Panc1 (cell line): ENCODE data around the gene ANKRD65. TPM values are rescaled to one million over a fixed set of nuclear protein-coding genes. Genes with fewer than 3 reads are reported as not detected.

Source experiments
- ATAC-seq: fragments of 200-7000 bp; cut with Tn5 transposase; 2 replicates; pipeline ENCODE4 v1.9.1; 2020; ENCODE audit warnings: mild to moderate bottlenecking, moderate library complexity
- BruUV-seq: library from RNA; stranded (reverse); fragments of 400-500 nt; replicated peaks from 2 replicates; lab custom pipeline; 2021; lab: Mats Ljungman, UMichigan
- CTCF ChIA-PET: fragments of 300-600 bp; sonication (Branson Sonifier 250); formaldehyde crosslinking; loops from one replicate; lab custom pipeline; 2022; ENCODE audit warnings: antibody characterized with exemption; lab: Charles Lee
- POLR2A ChIA-PET: fragments of 300-600 bp; sonication (Branson Sonifier 250); formaldehyde crosslinking; loops from one replicate; lab custom pipeline; 2022; ENCODE audit warnings: antibody characterized with exemption; lab: Charles Lee
- DNase-seq: peaks from one replicate; pipeline ENCODE4 v3.0.0-alpha.2; 2010; ENCODE audit warnings: low read depth, low spot score
- H3K27ac ChIP-seq: 2 replicates; pipeline ENCODE4 v1.5.1; 2011; ENCODE audit warnings: mild to moderate bottlenecking, low read length, inconsistent platforms
- H3K27me3 ChIP-seq: fragments of 200-500 bp; sonication (Bioruptor generic); 2 replicates; pipeline ENCODE4 v1.6.0; 2014; ENCODE audit warnings: low read length, inconsistent platforms; ENCODE audit not compliant: control insufficient read depth, insufficient read depth
- H3K36me3 ChIP-seq: fragments of 200-500 bp; sonication (Bioruptor generic); 2 replicates; pipeline ENCODE4 v1.5.1; 2014; ENCODE audit warnings: inconsistent platforms, mild to moderate bottlenecking, low read length, moderate library complexity; ENCODE audit not compliant: control insufficient read depth, insufficient read depth
- H3K4me1 ChIP-seq: 2 replicates; pipeline ENCODE4 v1.5.1; 2011; ENCODE audit warnings: inconsistent platforms, mild to moderate bottlenecking, low read length, moderate library complexity; ENCODE audit not compliant: control insufficient read depth, insufficient read depth
- H3K4me3 ChIP-seq, 2 experiments: 2 replicates each; pipeline ENCODE4 v1.5.1; 2011 to 2012; ENCODE audit warnings: low read depth in 2 of 2, low read length in 2 of 2, mild to moderate bottlenecking in 2 of 2, inconsistent platforms in 1 of 2, moderate library complexity in 1 of 2
- H3K9me3 ChIP-seq: fragments of 200-500 bp; sonication (Bioruptor generic); 2 replicates; pipeline ENCODE4 v1.5.1; 2014; ENCODE audit warnings: low read depth, mild to moderate bottlenecking, inconsistent platforms, low read length, moderate library complexity; ENCODE audit not compliant: control insufficient read depth, insufficient read depth
- POLR2AphosphoS5 ChIP-seq: IDR thresholded peaks from 2 replicates; pipeline ENCODE4 v1.6.1; 2012; ENCODE audit warnings: mild to moderate bottlenecking, low read depth, low read length, moderate library complexity
- SIN3A ChIP-seq: IDR thresholded peaks from 2 replicates; pipeline ENCODE4 v1.6.1; 2012; ENCODE audit warnings: low read depth, mild to moderate bottlenecking, low read length, moderate library complexity, borderline replicate concordance; ENCODE audit not compliant: insufficient read depth
- TCF7L2 ChIP-seq: IDR thresholded peaks from 2 replicates; pipeline ENCODE4 v1.6.1; 2011; ENCODE audit warnings: mild to moderate bottlenecking, low read depth, low read length, inconsistent platforms
- in situ Hi-C: cut with HindIII; loops from 2 replicates; pipeline ENCODE4 v1.10.0; 2016; ENCODE audit warnings: low sequenced_read_pairs, low pct_unique_long_range_greater_than_20kb
- intact Hi-C: fragments of 100-400 bp; cut with micrococcal nuclease; formaldehyde crosslinking; loops from one replicate; pipeline ENCODE4 v1.10.0; 2022; ENCODE audit not compliant: unreplicated experiment
- total RNA-seq: library from RNA; stranded (reverse); gene quantifications from one replicate; pipeline ENCODE4 v1.2.1, GENCODE V29; 2021; ENCODE audit not compliant: unreplicated experiment
- TF ChIP-seq, protein P1 (sequence below): fragments of 450-650 bp; IDR thresholded peaks from 2 replicates; pipeline ENCODE4 v1.5.1; 2017; ENCODE audit warnings: mild to moderate bottlenecking
- TF ChIP-seq, protein P2 (sequence below), 2 experiments: IDR thresholded peaks; 2 replicates each; pipeline ENCODE4 v1.6.1; 2011 to 2012; ENCODE audit warnings: low read depth in 2 of 2, control low read depth in 1 of 2, low read length in 1 of 2, mild to moderate bottlenecking in 1 of 2, moderate library complexity in 1 of 2; ENCODE audit not compliant: insufficient read depth in 1 of 2

The ANKRD65 gene
- total RNA-seq, 1 experiment from 2014 or later, result 1.9 TPM

GRCh38 chr1:1440262-1441001 lies 19.4 kb upstream of the ANKRD65 start:
- H3K27me3 ChIP-seq, result no peaks in the 10 kb centered on the region
- H3K27ac ChIP-seq, result peak overlapping the region; percentile 74
- ChIA-PET POLR2A (interaction anchor here (1.6 kb wide), 1 partner anchor 9 kb away, joined by 4 read pairs; no protein-coding TSS in a partner anchor), CTCF (interaction anchor here (0.5 to 1.7 kb wide), 5 partner anchors 8 to 38 kb away, joined by 3 to 6 read pairs (median 4); no protein-coding TSS in a partner anchor)
- peaks cover 2% of the 10 kb centered on the region; the same call in 1 of the 2 replicates for H3K36me3 ChIP-seq
- TF ChIP-seq SIN3A (no peak), POLR2AphosphoS5 (no peak)
- TF ChIP-seq, protein P1, sequence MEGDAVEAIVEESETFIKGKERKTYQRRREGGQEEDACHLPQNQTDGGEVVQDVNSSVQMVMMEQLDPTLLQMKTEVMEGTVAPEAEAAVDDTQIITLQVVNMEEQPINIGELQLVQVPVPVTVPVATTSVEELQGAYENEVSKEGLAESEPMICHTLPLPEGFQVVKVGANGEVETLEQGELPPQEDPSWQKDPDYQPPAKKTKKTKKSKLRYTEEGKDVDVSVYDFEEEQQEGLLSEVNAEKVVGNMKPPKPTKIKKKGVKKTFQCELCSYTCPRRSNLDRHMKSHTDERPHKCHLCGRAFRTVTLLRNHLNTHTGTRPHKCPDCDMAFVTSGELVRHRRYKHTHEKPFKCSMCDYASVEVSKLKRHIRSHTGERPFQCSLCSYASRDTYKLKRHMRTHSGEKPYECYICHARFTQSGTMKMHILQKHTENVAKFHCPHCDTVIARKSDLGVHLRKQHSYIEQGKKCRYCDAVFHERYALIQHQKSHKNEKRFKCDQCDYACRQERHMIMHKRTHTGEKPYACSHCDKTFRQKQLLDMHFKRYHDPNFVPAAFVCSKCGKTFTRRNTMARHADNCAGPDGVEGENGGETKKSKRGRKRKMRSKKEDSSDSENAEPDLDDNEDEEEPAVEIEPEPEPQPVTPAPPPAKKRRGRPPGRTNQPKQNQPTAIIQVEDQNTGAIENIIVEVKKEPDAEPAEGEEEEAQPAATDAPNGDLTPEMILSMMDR, result no peak
- BruUV-seq, result TSS peak; percentile 88
- H3K9me3 ChIP-seq, result no peaks in the 10 kb centered on the region
- DNase-seq, result no peak
- H3K4me1 ChIP-seq, result peaks cover 39% of the 10 kb centered on the region
- in situ Hi-C loops, result no loop called here
- peak; percentile 3 for ATAC-seq
- no peak overlapping the region for H3K4me3 ChIP-seq
- intact Hi-C loops, result no loop called here

DNA sequence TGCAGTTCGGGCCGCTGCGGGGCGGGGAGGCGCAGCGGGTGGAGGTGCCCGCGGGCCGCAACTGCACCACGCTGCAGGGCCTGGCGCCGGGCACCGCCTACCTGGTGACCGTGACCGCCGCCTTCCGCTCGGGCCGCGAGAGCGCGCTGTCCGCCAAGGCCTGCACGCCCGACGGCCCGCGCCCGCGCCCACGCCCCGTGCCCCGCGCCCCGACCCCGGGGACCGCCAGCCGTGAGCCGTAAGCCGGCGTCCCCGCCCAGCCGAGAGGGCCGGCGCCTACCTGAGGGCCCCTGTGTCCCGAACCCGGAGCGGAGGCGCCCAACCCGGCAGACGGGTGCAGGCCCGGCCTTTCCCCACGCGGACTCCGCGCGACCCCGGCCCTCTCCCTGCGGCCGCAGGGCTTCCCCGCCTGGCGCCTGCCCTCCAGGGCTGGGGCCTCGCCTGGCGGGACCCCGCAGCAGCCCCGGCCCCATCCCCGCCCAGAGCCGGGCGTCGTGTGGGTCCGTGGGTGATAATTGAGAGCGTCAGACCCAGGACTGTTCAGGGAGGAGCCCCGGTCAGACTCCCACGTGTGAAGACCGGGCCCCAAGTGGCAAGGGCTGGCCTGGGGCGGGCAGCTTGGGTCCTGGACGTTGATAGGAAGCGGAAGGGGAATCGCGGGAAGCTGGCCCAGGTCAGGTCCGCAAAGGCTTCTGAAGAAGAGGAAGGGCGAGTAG lies 18.6 kb upstream of the ANKRD65 start:
- H3K27me3 ChIP-seq, result no peaks in the 10 kb centered on the region
- H3K27ac ChIP-seq, result peak overlapping the region; percentile 74
- H3K4me1 ChIP-seq, result peaks cover 44% of the 10 kb centered on the region
- ChIA-PET CTCF (interaction anchor here (1.0 kb wide), 1 partner anchor 8 kb away, joined by 4 read pairs; no protein-coding TSS in a partner anchor), POLR2A (interaction anchor here (1.1 kb wide), 1 partner anchor 9 kb away, joined by 3 read pairs; no protein-coding TSS in a partner anchor)
- H3K9me3 ChIP-seq, result no peaks in the 10 kb centered on the region
- peaks cover 2% of the 10 kb centered on the region; the same call in 1 of the 2 replicates for H3K36me3 ChIP-seq
- DNase-seq (no peak), ATAC-seq (no peak)
- intact Hi-C loops, result loop anchor here (5.0 kb wide), 1 partner anchor 37 kb away; no protein-coding TSS in a partner anchor
- no peak overlapping the region for H3K4me3 ChIP-seq
- TF ChIP-seq POLR2AphosphoS5, result no peak
- no peak for TF ChIP-seq TCF7L2
- TF ChIP-seq SIN3A, result no peak
- TF ChIP-seq, protein P1, result no peak
- TF ChIP-seq, protein P2, sequence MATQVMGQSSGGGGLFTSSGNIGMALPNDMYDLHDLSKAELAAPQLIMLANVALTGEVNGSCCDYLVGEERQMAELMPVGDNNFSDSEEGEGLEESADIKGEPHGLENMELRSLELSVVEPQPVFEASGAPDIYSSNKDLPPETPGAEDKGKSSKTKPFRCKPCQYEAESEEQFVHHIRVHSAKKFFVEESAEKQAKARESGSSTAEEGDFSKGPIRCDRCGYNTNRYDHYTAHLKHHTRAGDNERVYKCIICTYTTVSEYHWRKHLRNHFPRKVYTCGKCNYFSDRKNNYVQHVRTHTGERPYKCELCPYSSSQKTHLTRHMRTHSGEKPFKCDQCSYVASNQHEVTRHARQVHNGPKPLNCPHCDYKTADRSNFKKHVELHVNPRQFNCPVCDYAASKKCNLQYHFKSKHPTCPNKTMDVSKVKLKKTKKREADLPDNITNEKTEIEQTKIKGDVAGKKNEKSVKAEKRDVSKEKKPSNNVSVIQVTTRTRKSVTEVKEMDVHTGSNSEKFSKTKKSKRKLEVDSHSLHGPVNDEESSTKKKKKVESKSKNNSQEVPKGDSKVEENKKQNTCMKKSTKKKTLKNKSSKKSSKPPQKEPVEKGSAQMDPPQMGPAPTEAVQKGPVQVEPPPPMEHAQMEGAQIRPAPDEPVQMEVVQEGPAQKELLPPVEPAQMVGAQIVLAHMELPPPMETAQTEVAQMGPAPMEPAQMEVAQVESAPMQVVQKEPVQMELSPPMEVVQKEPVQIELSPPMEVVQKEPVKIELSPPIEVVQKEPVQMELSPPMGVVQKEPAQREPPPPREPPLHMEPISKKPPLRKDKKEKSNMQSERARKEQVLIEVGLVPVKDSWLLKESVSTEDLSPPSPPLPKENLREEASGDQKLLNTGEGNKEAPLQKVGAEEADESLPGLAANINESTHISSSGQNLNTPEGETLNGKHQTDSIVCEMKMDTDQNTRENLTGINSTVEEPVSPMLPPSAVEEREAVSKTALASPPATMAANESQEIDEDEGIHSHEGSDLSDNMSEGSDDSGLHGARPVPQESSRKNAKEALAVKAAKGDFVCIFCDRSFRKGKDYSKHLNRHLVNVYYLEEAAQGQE (IDR thresholded peaks at IDR 0.05; ENCODE audit: insufficient read depth in 1 of 2, low read depth in 2 of 2, low read length in 1 of 2), result no peak
- BruUV-seq, result no TSS peak
- in situ Hi-C loops, result no loop called here
